Measurements from ENCODE around the gene APBB2. TPM values are rescaled to one million over a fixed set of nuclear protein-coding genes. Genes with fewer than 3 reads are reported as not detected.
A peak's percentile ranks its signal among the peaks of the same experiment; 100 is the strongest.

APBB2 gene
- total and polyA plus RNA-seq, 12 donors = 5.2 to 35.4 (median 26.3) TPM

DNA sequence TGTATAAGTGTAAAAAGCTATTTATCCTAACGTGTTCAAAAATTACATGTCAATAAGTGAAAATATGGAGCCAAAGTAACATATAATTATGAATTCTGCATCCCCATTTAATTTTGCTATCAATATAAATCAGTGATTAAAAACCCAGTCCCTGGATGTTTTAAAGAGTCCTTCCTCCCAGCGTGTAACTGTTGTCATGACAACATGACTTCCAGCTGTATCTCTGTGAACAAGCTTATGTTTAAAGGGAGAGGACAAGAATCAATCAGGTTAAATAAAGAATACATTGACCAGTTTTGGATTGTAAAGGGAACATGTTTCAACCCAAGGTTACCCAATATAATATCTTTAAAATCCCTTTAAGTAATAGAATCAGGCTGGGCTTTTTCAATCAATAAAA is 244.8 kb downstream of the APBB2 start:
- DNase-seq = no peak
- Histone ChIP-seq H3K27ac (no peak overlapping the region), H3K36me3 (peaks cover 0 to 5% (median 0%) of the 10 kb centered on the region in 9 donors), H3K4me3 (no peak overlapping the region), H3K27me3 (no peaks in the 10 kb centered on the region), H3K4me1 (peaks cover 0 to 11% (median 0%) of the 10 kb centered on the region in 9 donors), H3K9me3 (peaks cover 0 to 4% (median 0%) of the 10 kb centered on the region in 11 donors)
- TF ChIP-seq CTCF (IDR thresholded peaks at IDR 0.05) = no peak
- ATAC-seq = no peak
- intact Hi-C loops (cut with DNase I) = no loop called here
- WGBS, 2 donors = 67 to 80% methylated on average over 2 of the region's 2 CpGs

- no peak overlapping the region for H3K4me3 ChIP-seq
- no peak for DNase-seq
- intact Hi-C loops (cut with DNase I) = no loop called here
- H3K4me1 ChIP-seq = peaks cover 0 to 30% (median 12%) of the 10 kb centered on the region in 9 donors
- peaks cover 0 to 4% (median 0%) of the 10 kb centered on the region in 11 donors for H3K9me3 ChIP-seq
- no peaks in the 10 kb centered on the region for H3K27me3 ChIP-seq
- ATAC-seq = peak in 2 of 8 donors; percentile 23 to 33
- peaks cover 0 to 5% (median 0%) of the 10 kb centered on the region in 9 donors for H3K36me3 ChIP-seq
- no peak overlapping the region for H3K27ac ChIP-seq
- TF ChIP-seq CTCF (IDR thresholded peaks at IDR 0.05) = no peak
- 90 to 94% methylated on average over 6 of the region's 6 CpGs for WGBS, 2 donors
These were observed 246.8 kb downstream of the APBB2 start for GRCh38 chr4:40967550-40967949.

DNA sequence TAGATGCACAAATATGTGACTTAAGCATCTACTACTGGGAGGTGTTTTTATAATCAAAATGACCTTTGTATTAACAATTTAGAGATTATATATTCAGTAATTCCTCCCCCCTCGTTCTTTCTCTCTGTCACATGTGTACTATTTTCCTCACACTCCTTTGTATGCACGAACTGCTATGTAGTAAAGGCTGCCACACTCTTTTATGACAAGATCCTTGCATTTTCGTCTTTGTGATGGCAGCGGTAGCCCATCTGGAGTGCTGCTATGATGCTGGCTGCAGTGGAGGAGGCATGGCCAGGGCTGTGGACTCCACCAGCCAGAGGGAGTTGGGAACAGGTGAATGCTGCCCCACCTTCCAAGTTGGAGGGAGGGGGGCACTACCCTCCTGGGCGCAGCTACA is 248.3 kb downstream of the APBB2 start:
- Histone ChIP-seq H3K9me3 (peaks cover 0 to 4% (median 0%) of the 10 kb centered on the region in 11 donors), H3K27ac (no peak overlapping the region), H3K4me3 (no peak overlapping the region), H3K4me1 (peaks cover 0 to 41% (median 12%) of the 10 kb centered on the region in 9 donors), H3K27me3 (no peaks in the 10 kb centered on the region), H3K36me3 (peaks cover 0 to 5% (median 0%) of the 10 kb centered on the region in 9 donors)
- WGBS, 2 donors = 82 to 94% methylated on average over 5 of the region's 5 CpGs
- DNase-seq (no peak), ATAC-seq (no peak)
- no peak for TF ChIP-seq CTCF (IDR thresholded peaks at IDR 0.05)
- intact Hi-C loops (cut with DNase I) = no loop called here

DNA sequence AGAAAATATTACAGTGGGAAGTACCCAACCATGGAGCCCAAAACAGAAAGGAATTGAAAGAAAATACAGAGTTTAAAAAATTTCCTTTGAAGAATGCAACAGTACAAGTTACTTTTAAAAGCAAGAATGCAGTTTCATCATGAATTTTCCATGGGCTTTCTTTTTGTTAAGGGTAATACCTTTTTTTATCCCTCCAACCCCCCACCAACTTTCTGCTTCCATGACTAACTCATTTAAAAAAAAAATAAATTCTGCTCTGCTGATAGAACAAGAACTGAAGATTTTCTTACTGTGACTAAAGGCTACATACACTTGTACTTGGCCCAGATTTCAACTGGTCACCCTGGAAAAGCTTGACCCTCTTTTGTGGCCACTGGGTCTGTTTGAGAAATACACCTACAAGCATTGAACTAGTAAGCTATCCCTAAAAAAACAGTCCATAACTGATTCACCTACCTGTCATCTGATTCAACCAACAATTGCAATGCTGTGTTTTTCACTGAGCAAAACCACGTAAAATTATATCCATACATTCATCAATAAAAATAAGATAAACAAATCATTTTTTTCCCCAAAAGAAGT is 250.4 kb downstream of the APBB2 start:
- H3K9me3 ChIP-seq = peaks cover 0 to 5% (median 0%) of the 10 kb centered on the region in 11 donors
- no peaks in the 10 kb centered on the region for H3K27me3 ChIP-seq
- no peak overlapping the region for H3K4me3 ChIP-seq
- H3K36me3 ChIP-seq = peaks cover 0 to 5% (median 0%) of the 10 kb centered on the region in 9 donors
- ATAC-seq (no peak), DNase-seq (no peak)
- WGBS, 2 donors = 97 to 99% methylated on average over 1 of the region's 1 CpG
- H3K27ac ChIP-seq = peak overlapping the region in 2 of 10 donors; percentile 4 to 57
- no peak for TF ChIP-seq CTCF (IDR thresholded peaks at IDR 0.05)
- intact Hi-C loops (cut with DNase I) = no loop called here
- H3K4me1 ChIP-seq = peaks cover 0 to 41% (median 12%) of the 10 kb centered on the region in 9 donors

All from heart right ventricle (tissue), 16 donors.